Breast epithelium (tissue), 4 donors: ENCODE results near the gene LSAMP. TPM values are rescaled to one million over a fixed set of nuclear protein-coding genes. Genes with fewer than 3 reads are reported as not detected.

Experiments used
- DNase-seq, 2 donors: peaks; one replicate each; pipeline ENCODE4 v3.0.0-alpha.2; 2019; ENCODE audit warnings: low spot score in 2 of 2
- H3K27ac ChIP-seq, 2 donors: fragments of 200-600 bp; sonication (generic) in 1 of 2; one replicate each; pipeline ENCODE4 v1.5.1; 2016 to 2019; ENCODE audit warnings: mild to moderate bottlenecking in 1 of 2
- H3K27me3 ChIP-seq, 2 donors: fragments of 200-600 bp; sonication (generic) in 1 of 2; one replicate each; pipeline versions ENCODE4 v1.5.1 to v1.6.0; 2017 to 2019; ENCODE audit warnings: control low read depth in 1 of 2, mild to moderate bottlenecking in 1 of 2
- H3K36me3 ChIP-seq: fragments of 200-600 bp; one replicate; pipeline ENCODE4 v1.5.1; 2019
- H3K4me1 ChIP-seq, 2 donors: fragments of 200-600 bp; sonication (generic); one replicate each; pipeline ENCODE4 v1.5.1; 2016 to 2019; ENCODE audit warnings: control low read depth in 1 of 2
- H3K4me3 ChIP-seq, 3 donors: fragments of 200-600 bp; sonication (generic); 1 replicate in 2 of 3; 2 replicates in 1 of 3; pipeline ENCODE4 v1.5.1; 2016 to 2019; ENCODE audit warnings: mild to moderate bottlenecking in 3 of 3, moderate library complexity in 2 of 3
- H3K9me3 ChIP-seq, 2 donors: fragments of 200-600 bp; sonication (generic) in 1 of 2; one replicate each; pipeline ENCODE4 v1.5.1; 2016 to 2019; ENCODE audit warnings: control low read depth in 1 of 2
- CTCF ChIP-seq, 3 donors: fragments of 450-650 bp; IDR thresholded peaks; one replicate each; pipeline ENCODE4 v1.5.1; 2016 to 2017; ENCODE audit warnings: antibody characterized with exemption in 3 of 3, mild to moderate bottlenecking in 3 of 3, moderate library complexity in 3 of 3
- POLR2A ChIP-seq: fragments of 450-650 bp; IDR thresholded peaks from one replicate; pipeline ENCODE4 v1.6.1; 2016; ENCODE audit warnings: antibody characterized with exemption, mild to moderate bottlenecking, moderate library complexity
- POLR2AphosphoS5 ChIP-seq, 3 donors: sonication (generic); formaldehyde crosslinking; IDR thresholded peaks; one replicate each; pipeline ENCODE4 v1.6.1; 2017; ENCODE audit warnings: antibody characterized with exemption in 3 of 3
- intact Hi-C: fragments of 100-400 bp; cut with DNase I; formaldehyde crosslinking; loops from one replicate; pipeline ENCODE4 v1.15.1; 2023; ENCODE audit warnings: low total_unique reads
- total RNA-seq, 3 donors: library from RNA; depleted of rRNA; stranded (reverse); fragments of >200 nt; gene quantifications; one replicate each; pipeline ENCODE4 v1.1.0, GENCODE V29; 2016

LSAMP gene
- total RNA-seq, 3 donors from 2014 or later: 1.6 to 3.8 (median 3.5) TPM

DNA sequence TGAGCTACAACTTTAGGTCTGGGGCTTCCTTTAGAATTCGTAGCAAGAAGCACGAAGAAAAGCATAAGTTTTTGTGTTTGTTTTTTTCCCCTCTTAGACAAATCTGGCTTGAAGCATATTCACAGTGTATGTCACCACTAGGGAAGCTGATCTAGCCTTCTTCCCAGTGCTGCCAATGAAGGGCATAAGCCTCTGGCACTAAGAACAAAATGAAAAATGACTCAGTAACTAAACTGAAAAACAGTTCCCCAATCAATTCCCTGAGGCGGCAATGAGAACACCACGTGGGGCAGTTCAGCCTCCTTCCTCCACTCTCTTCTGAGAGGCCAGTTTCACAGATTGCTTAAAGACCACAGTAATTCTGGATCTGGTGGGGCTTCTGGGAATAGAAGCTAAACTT lies 483.9 kb downstream of the LSAMP start:
- Histone ChIP-seq H3K27ac (no peak overlapping the region), H3K9me3 (no peaks in the 10 kb centered on the region), H3K27me3 (no peaks in the 10 kb centered on the region), H3K4me1 (no peaks in the 10 kb centered on the region), H3K4me3 (no peak overlapping the region), H3K36me3 (no peaks in the 10 kb centered on the region)
- no peak for DNase-seq
- intact Hi-C loops: no loop called here
- no peak for TF ChIP-seq POLR2A
- TF ChIP-seq POLR2AphosphoS5 (IDR thresholded peaks at IDR 0.05): no peak

DNA sequence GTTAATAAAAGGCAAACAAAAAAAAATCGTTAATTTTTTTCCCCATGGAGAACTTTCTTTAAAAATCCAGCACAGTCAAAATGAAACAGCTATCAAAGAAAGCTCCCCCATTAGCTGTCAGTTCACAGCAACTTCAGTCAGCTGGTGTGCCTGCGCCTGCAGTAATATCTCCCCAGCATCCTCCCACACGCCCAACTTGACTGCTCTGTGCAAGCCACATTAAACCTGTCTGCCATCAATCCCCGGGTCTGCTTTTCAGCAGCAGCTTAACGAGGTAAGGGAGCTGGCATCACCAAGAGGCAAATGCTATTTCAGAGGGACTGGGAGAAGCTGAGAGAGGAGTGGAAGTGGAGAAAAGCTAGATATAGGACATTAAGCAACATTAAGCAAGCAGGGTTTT lies 484.5 kb downstream of the LSAMP start:
- H3K36me3 ChIP-seq: no peaks in the 10 kb centered on the region
- H3K27me3 ChIP-seq: no peaks in the 10 kb centered on the region
- H3K4me1 ChIP-seq: no peaks in the 10 kb centered on the region
- no peak for DNase-seq
- no peak overlapping the region for H3K27ac ChIP-seq
- TF ChIP-seq POLR2A: no peak
- no peak for TF ChIP-seq CTCF (IDR thresholded peaks at IDR 0.05)
- no peak for TF ChIP-seq POLR2AphosphoS5 (IDR thresholded peaks at IDR 0.05)
- no peaks in the 10 kb centered on the region for H3K9me3 ChIP-seq
- H3K4me3 ChIP-seq: no peak overlapping the region
- intact Hi-C loops: no loop called here

DNA sequence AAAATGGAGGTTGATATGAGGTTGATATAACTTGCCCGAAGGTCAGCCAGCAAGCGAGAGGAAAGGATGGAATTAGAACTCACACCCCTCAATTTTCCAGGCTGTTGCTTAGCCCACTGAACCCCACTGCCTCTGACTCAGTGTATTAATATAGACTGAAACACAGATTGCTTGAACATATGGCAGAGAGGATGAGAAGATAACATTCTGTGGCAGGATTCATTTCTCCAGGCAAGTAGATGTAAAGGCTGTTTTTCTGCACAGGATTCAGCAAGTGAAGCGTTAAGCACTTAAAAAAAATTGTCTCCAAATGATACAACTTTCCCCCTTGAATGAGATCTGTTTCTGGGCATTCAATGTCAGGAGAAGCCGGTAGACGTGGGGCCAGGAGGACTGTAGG lies 486.8 kb downstream of the LSAMP start:
- intact Hi-C loops: no loop called here
- Histone ChIP-seq H3K9me3 (no peaks in the 10 kb centered on the region), H3K36me3 (no peaks in the 10 kb centered on the region), H3K4me3 (no peak overlapping the region), H3K27ac (no peak overlapping the region), H3K27me3 (no peaks in the 10 kb centered on the region), H3K4me1 (no peaks in the 10 kb centered on the region)
- DNase-seq: no peak
- TF ChIP-seq POLR2AphosphoS5 (IDR thresholded peaks at IDR 0.05) (no peak), POLR2A (no peak), CTCF (IDR thresholded peaks at IDR 0.05) (no peak)

DNA sequence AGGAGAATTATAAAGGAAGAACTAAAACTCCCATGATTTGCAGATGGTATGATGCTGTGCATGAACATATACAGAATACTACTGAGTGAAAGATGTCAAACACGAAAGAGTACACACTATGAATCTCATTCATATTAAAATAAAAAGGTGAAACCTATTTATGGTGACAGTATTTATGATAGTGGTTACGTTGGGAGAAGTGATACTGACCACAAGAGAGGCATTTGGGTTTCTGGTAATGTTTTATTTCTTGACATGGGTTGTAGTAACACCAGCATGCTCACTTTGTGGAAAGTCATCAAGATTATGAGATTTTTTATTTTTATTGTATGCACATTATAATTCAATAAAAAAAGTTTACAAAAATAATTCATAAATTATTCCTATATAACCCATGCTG lies 498.0 kb downstream of the LSAMP start:
- no peak overlapping the region for H3K27ac ChIP-seq
- intact Hi-C loops: no loop called here
- TF ChIP-seq POLR2AphosphoS5 (IDR thresholded peaks at IDR 0.05): no peak

DNA sequence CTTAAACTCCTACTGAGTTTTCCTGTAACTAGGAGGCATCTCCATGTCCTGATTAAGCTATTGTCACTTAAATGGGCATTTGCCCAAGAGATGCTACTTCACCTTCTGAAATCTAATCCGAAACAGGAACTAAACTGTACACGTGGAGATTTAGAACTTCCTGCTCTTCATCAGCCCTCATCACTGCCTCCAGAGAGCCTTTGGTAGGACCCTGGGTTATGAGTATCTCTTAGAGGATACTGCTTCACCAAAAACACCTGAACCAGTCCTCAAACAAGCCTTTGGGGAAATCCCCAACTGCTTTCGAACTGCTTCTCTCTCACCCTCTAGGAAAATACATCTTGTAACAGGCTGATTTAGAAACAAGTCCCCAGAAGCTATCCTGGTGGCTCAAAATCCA lies 501.7 kb downstream of the LSAMP start:
- intact Hi-C loops: no loop called here
- H3K4me3 ChIP-seq: no peak overlapping the region
- TF ChIP-seq CTCF (IDR thresholded peaks at IDR 0.05) (no peak), POLR2A (no peak), POLR2AphosphoS5 (IDR thresholded peaks at IDR 0.05) (no peak)
- H3K9me3 ChIP-seq: no peaks in the 10 kb centered on the region
- no peaks in the 10 kb centered on the region for H3K27me3 ChIP-seq
- DNase-seq: no peak
- H3K4me1 ChIP-seq: no peaks in the 10 kb centered on the region
- no peak overlapping the region for H3K27ac ChIP-seq
- H3K36me3 ChIP-seq: no peaks in the 10 kb centered on the region

More for the DNA sequence above, 498.0 kb downstream of the LSAMP start:
- H3K9me3 ChIP-seq: peaks cover 0 to 6% of the 10 kb centered on the region in 2 donors
- no peaks in the 10 kb centered on the region for H3K4me1 ChIP-seq
- DNase-seq: no peak
- no peak overlapping the region for H3K4me3 ChIP-seq
- H3K36me3 ChIP-seq: no peaks in the 10 kb centered on the region
- no peaks in the 10 kb centered on the region for H3K27me3 ChIP-seq

GRCh38 chr3:115937054-115937453 lies 508.2 kb downstream of the LSAMP start:
- Histone ChIP-seq H3K36me3 (no peaks in the 10 kb centered on the region), H3K27me3 (no peaks in the 10 kb centered on the region), H3K4me1 (no peaks in the 10 kb centered on the region), H3K4me3 (no peak overlapping the region), H3K27ac (no peak overlapping the region), H3K9me3 (no peaks in the 10 kb centered on the region)
- intact Hi-C loops: loop anchor here (5.0 kb wide), 1 partner anchor 605 kb away; no protein-coding TSS in a partner anchor
- TF ChIP-seq POLR2A: no peak
- no peak for TF ChIP-seq POLR2AphosphoS5 (IDR thresholded peaks at IDR 0.05)
- TF ChIP-seq CTCF (IDR thresholded peaks at IDR 0.05): no peak
- DNase-seq: no peak
